H1 (cell line): ENCODE results near the gene HMCES. TPM values are rescaled to one million over a fixed set of nuclear protein-coding genes. Genes with fewer than 3 reads are reported as not detected.
"Not testable (repeated sequence)": the region's sequence is repeated elsewhere in the genome, so short reads cannot be mapped to it uniquely, and the experiment has no call there.

ENCODE experiments used
- CTCF ChIA-PET: fragments of 300-600 bp; sonication (Branson Sonifier 250); formaldehyde crosslinking; loops from one replicate; lab custom pipeline; 2021; ENCODE audit not compliant: partially characterized antibody; lab: Charles Lee
- POLR2A ChIA-PET: fragments of 300-600 bp; sonication (Branson Sonifier 250); formaldehyde crosslinking; loops from one replicate; lab custom pipeline; 2021; ENCODE audit warnings: inconsistent platforms; ENCODE audit not compliant: partially characterized antibody; lab: Charles Lee
- DNase-seq, 2 experiments: peaks; one replicate each; pipeline versions ENCODE4 v3.0.0 to v3.0.0-alpha.2; 2010 to 2022; ENCODE audit warnings: low spot score in 2 of 2, low read depth in 1 of 2, mixed read lengths in 1 of 2
- FAIRE-seq: peaks from 2 replicates; lab custom pipeline; 2011; peaks lifted over from hg19 to GRCh38; lab: Jason Lieb, UNC
- H2AFZ ChIP-seq: 2 replicates; pipeline ENCODE4 v1.8.1; 2012; ENCODE audit warnings: low read length, inconsistent platforms
- H2AK5ac ChIP-seq: 2 replicates; pipeline ENCODE4 v1.6.1; 2013; ENCODE audit warnings: low read depth, low read length
- H2BK120ac ChIP-seq: replicated peaks from 2 replicates; pipeline ENCODE3; 2013; ENCODE audit warnings: low read depth, low read length, inconsistent platforms
- H2BK12ac ChIP-seq: 2 replicates; pipeline ENCODE4 v1.6.1; 2013; ENCODE audit warnings: low read depth, low read length
- H2BK15ac ChIP-seq: 2 replicates; pipeline ENCODE4 v1.6.1; 2013; ENCODE audit warnings: low read length
- H2BK20ac ChIP-seq: 2 replicates; pipeline ENCODE4 v1.6.1; 2013; ENCODE audit warnings: low read length
- H2BK5ac ChIP-seq: 2 replicates; pipeline ENCODE4 v1.6.1; 2013; ENCODE audit warnings: low read depth, low read length
- H3K14ac ChIP-seq: 2 replicates; pipeline ENCODE4 v1.6.1; 2013; ENCODE audit warnings: inconsistent platforms; ENCODE audit not compliant: insufficient read length
- H3K18ac ChIP-seq: 2 replicates; pipeline ENCODE4 v1.6.1; 2013; ENCODE audit warnings: low read length; ENCODE audit errors: extremely low read depth
- H3K23ac ChIP-seq: 2 replicates; pipeline ENCODE4 v1.6.1; 2013; ENCODE audit warnings: inconsistent platforms; ENCODE audit not compliant: insufficient read length
- H3K23me2 ChIP-seq: 2 replicates; pipeline ENCODE4 v1.6.1; 2013; ENCODE audit warnings: low read depth, low read length
- H3K27ac ChIP-seq: 2 replicates; pipeline ENCODE4 v1.6.1; 2011; ENCODE audit warnings: low read depth, low read length, inconsistent platforms
- H3K27me3 ChIP-seq, 4 experiments: replicated peaks in 1 of 4; 1 replicate in 1 of 4; 2 replicates in 3 of 4; pipeline versions ENCODE4 v1.6.1 to v1.8.1; 2011 to 2013; ENCODE audit warnings: low read length in 3 of 4, mild to moderate bottlenecking in 3 of 4, inconsistent platforms in 2 of 4, mixed read lengths in 2 of 4, moderate library complexity in 1 of 4; ENCODE audit not compliant: control insufficient read depth in 3 of 4, insufficient read depth in 3 of 4; ENCODE audit errors: extremely low read depth in 1 of 4
- H3K36me3 ChIP-seq, 4 experiments: 2 replicates each; pipeline versions ENCODE4 v1.6.1 to v1.8.1; 2011 to 2013; ENCODE audit warnings: mild to moderate bottlenecking in 4 of 4, low read length in 3 of 4, moderate library complexity in 2 of 4, control low read depth in 1 of 4, inconsistent platforms in 1 of 4; ENCODE audit not compliant: insufficient read depth in 4 of 4, control insufficient read depth in 2 of 4
- H3K4ac ChIP-seq: replicated peaks from 2 replicates; pipeline ENCODE3; 2013; ENCODE audit warnings: low read length, low read depth, mixed read lengths, inconsistent platforms; ENCODE audit not compliant: insufficient read length
- H3K4me1 ChIP-seq, 4 experiments: replicated peaks in 1 of 4; 1 replicate in 1 of 4; 2 replicates in 3 of 4; pipeline versions ENCODE4 v1.6.1 to v1.8.1; 2011 to 2013; ENCODE audit warnings: low read length in 3 of 4, inconsistent platforms in 2 of 4, mixed read lengths in 1 of 4; ENCODE audit not compliant: insufficient read depth in 4 of 4, control insufficient read depth in 3 of 4
- H3K4me2 ChIP-seq, 2 experiments: 2 replicates each; pipeline versions ENCODE4 v1.6.1 to v1.8.1; 2011 to 2013; ENCODE audit warnings: low read depth in 2 of 2, low read length in 2 of 2, control low read depth in 1 of 2, inconsistent platforms in 1 of 2, mild to moderate bottlenecking in 1 of 2; ENCODE audit not compliant: insufficient read depth in 1 of 2
- H3K4me3 ChIP-seq, 4 experiments: fragments of 200-600, 300-600 bp in 1 of 4; sonication (generic), shearing (Covaris generic), sonication (Bioruptor Twin) in 1 of 4; 2 replicates each; pipeline versions ENCODE4 v1.5.1 to v1.8.1; 2011 to 2016; ENCODE audit warnings: low read length in 4 of 4, low read depth in 3 of 4, control low read depth in 2 of 4, inconsistent platforms in 2 of 4, mild to moderate bottlenecking in 2 of 4, mixed read lengths in 1 of 4, moderate library complexity in 1 of 4; ENCODE audit not compliant: insufficient read depth in 2 of 4; ENCODE audit errors: extremely low read depth in 1 of 4
- H3K56ac ChIP-seq: replicated peaks from 2 replicates; pipeline ENCODE3; 2013; ENCODE audit warnings: low read depth, mild to moderate bottlenecking, mixed read lengths, low read length, inconsistent platforms; ENCODE audit not compliant: insufficient read length
- H3K79me1 ChIP-seq: 2 replicates; pipeline ENCODE4 v1.6.1; 2013; ENCODE audit warnings: low read depth, low read length, control low read depth
- H3K79me2 ChIP-seq, 2 experiments: 2 replicates each; pipeline versions ENCODE4 v1.6.1 to v1.8.1; 2012 to 2013; ENCODE audit warnings: low read length in 2 of 2, mild to moderate bottlenecking in 2 of 2, inconsistent platforms in 1 of 2; ENCODE audit not compliant: insufficient read depth in 2 of 2, control insufficient read depth in 1 of 2
- H3K9ac ChIP-seq, 4 experiments: replicated peaks in 1 of 4; 1 replicate in 1 of 4; 2 replicates in 3 of 4; pipeline versions ENCODE4 v1.6.1 to v1.8.1; 2011 to 2013; ENCODE audit warnings: low read depth in 3 of 4, low read length in 3 of 4, control low read depth in 2 of 4, mild to moderate bottlenecking in 2 of 4, moderate library complexity in 2 of 4, inconsistent platforms in 1 of 4; ENCODE audit errors: extremely low read depth in 1 of 4
- H3K9me3 ChIP-seq, 2 experiments: 2 replicates each; pipeline versions ENCODE4 v1.6.1 to v1.8.1; 2012 to 2013; ENCODE audit warnings: mild to moderate bottlenecking in 2 of 2, moderate library complexity in 2 of 2, control low read depth in 1 of 2, inconsistent platforms in 1 of 2, low read depth in 1 of 2, low read length in 1 of 2, mixed read lengths in 1 of 2; ENCODE audit not compliant: insufficient read depth in 2 of 2
- H4K20me1 ChIP-seq, 2 experiments: replicated peaks in 1 of 2; 2 replicates each; pipeline versions ENCODE3 to v1.8.1; 2011 to 2013; ENCODE audit warnings: inconsistent platforms in 2 of 2, low read length in 2 of 2, mild to moderate bottlenecking in 1 of 2; ENCODE audit not compliant: insufficient read depth in 2 of 2, control insufficient read depth in 1 of 2
- H4K5ac ChIP-seq: 2 replicates; pipeline ENCODE4 v1.6.1; 2013; ENCODE audit warnings: low read length, low read depth, mixed read lengths, inconsistent platforms; ENCODE audit not compliant: insufficient read length
- H4K8ac ChIP-seq: 2 replicates; pipeline ENCODE4 v1.8.0; 2013; ENCODE audit warnings: mild to moderate bottlenecking, moderate library complexity, low read length, inconsistent platforms; ENCODE audit not compliant: insufficient read depth; ENCODE audit errors: extremely low read depth
- H4K91ac ChIP-seq: replicated peaks from 2 replicates; pipeline ENCODE3; 2013; ENCODE audit warnings: low read length, mixed read lengths, inconsistent platforms; ENCODE audit not compliant: insufficient read length
- WGBS, 2 experiments: shearing (Covaris generic) in 1 of 2; methylation state at CpG; one replicate each; pipeline versions ENCODE4 v1.1.6 to v1.1.7; 2013 to 2015; ENCODE audit warnings: low lambda C conversion rate in 2 of 2, mixed read lengths in 2 of 2, inconsistent platforms in 1 of 2, low coverage in 1 of 2, missing lambda C conversion rate in 1 of 2; ENCODE audit not compliant: insufficient replicate concordance in 2 of 2, insufficient coverage in 1 of 2, insufficient read length in 1 of 2; ENCODE audit errors: extremely low coverage in 1 of 2, missing lambda C conversion rate in 1 of 2; 5-methylcytosine and 5-hydroxymethylcytosine counted together
- polyA plus RNA-seq, 7 experiments: library from polyadenylated mRNA; depleted of rRNA in 3 of 7; stranded (reverse) in 5 of 7; unstranded in 2 of 7; fragments of >200 nt in 5 of 7; fragments of 200-250 nt in 2 of 7; gene quantifications; 1 replicate in 5 of 7; 2 replicates in 1 of 7; 4 replicates in 1 of 7; pipeline versions ENCODE4 v1.2.1 to v1.2.3, GENCODE V29; 2011 to 2013; ENCODE audit warnings: missing spikeins in 2 of 7, mixed read lengths in 2 of 7
- total RNA-seq: library from RNA; stranded (reverse); fragmentation: NEBNext Ultra II Directional; extraction: Animal tissue kit (Norgen Biotek cat#: 25700); gene quantifications from 2 replicates; pipeline ENCODE4 v1.2.1, GENCODE V29; 2021

HMCES gene
- total and polyA plus RNA-seq, 2 of the 8 experiments (the other 6 are each of a cell fraction or from before 2014, with no cell fraction given), result 27.6 to 49.5 TPM

DNA sequence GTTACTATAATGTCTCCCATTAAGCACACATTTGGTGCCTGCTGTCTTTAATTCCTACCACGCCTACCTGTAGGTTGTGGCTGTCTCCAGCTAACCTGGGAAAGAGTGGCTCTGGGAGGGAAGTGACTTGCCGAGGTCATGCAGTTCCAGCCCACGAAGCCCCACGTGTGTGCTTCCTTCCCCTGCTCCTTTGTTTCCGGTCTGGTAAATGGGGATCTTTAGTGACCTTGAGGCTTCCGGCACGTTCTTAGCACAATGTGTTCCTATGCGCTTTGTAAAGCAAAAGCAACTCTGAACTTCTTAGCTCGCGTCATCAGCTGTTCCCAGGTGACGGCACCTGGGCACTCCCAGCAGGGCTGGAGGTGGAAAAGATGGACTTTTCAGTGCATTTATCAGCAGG, 70.5 kb downstream of the HMCES start:
- H2AFZ ChIP-seq, H2BK15ac ChIP-seq, H4K91ac ChIP-seq, H3K23me2 ChIP-seq, H3K27ac ChIP-seq, H3K79me1 ChIP-seq, H4K20me1 ChIP-seq, H3K23ac ChIP-seq, H3K9ac ChIP-seq, H3K9me3 ChIP-seq, H2BK120ac ChIP-seq, H3K4me2 ChIP-seq, H3K56ac ChIP-seq, H2BK12ac ChIP-seq, H2AK5ac ChIP-seq, H3K4ac ChIP-seq, H4K5ac ChIP-seq, H3K36me3 ChIP-seq, H4K8ac ChIP-seq, H2BK5ac ChIP-seq, FAIRE-seq, H3K79me2 ChIP-seq, H3K27me3 ChIP-seq, H3K14ac ChIP-seq, H3K18ac ChIP-seq, DNase-seq, H2BK20ac ChIP-seq, H3K4me3 ChIP-seq: not testable (repeated sequence)
- ChIA-PET POLR2A (interaction anchor here (4.7 kb wide), 1 partner anchor 33 kb away, joined by 24 read pairs; a partner anchor contains a TSS), CTCF (interaction anchor here (1.3 to 4.6 kb wide), 3 partner anchors 11 to 379 kb away, joined by 3 to 18 read pairs (median 7); no protein-coding TSS in a partner anchor)
- H3K4me1 ChIP-seq, result peaks cover 0 to 12% (median 7%) of the 10 kb centered on the region in 4 experiments; a peak in 6 of 7 replicates
- WGBS, 2 experiments, result 85% methylated on average over 11 of the region's 11 CpGs; no CpG with 5 or more reads in 1 of the 2 experiments
